Measurements from ENCODE around the gene HSPG2. TPM values are rescaled to one million over a fixed set of nuclear protein-coding genes. Genes with fewer than 3 reads are reported as not detected.

Gene HSPG2
- total and polyA plus RNA-seq, 2 experiments from 2014 or later: 72.4 to 81.2 TPM

- TF ChIP-seq EZH2phosphoT487 (IDR thresholded peaks at IDR 0.05; ENCODE audit: low read depth, severe bottlenecking, unreplicated experiment) (no peak), EZH2 (IDR thresholded peaks at IDR 0.05; ENCODE audit: borderline replicate concordance) (no peak), CTCF (IDR thresholded peaks at IDR 0.05; ENCODE audit: poor library complexity) (no peak)
- Histone ChIP-seq H3K9me2 (replicated peaks; ENCODE audit: insufficient read depth) (no peaks in the 10 kb centered on the region), H3K4me2 (no peak overlapping the region), H2AFZ (no peak overlapping the region), H4K20me1 (ENCODE audit: insufficient read depth, poor library complexity, severe bottlenecking) (no peaks in the 10 kb centered on the region), H3K4me3 (no peak overlapping the region), H3K27ac (no peak overlapping the region), H3K27me3 (no peaks in the 10 kb centered on the region), H3K9me3 (ENCODE audit: low read depth) (no peaks in the 10 kb centered on the region), H3K36me3 (replicated peaks; ENCODE audit: insufficient read depth, low read depth) (no peaks in the 10 kb centered on the region), H3K79me2 (no peaks in the 10 kb centered on the region), H3K4me1 (ENCODE audit: insufficient read depth) (no peaks in the 10 kb centered on the region)
- 97% methylated on average over 15 of the region's 15 CpGs for WGBS (ENCODE audit: low lambda C conversion rate, missing lambda C conversion rate)
- no peak for DNase-seq (ENCODE audit: low spot score)
These were observed 94.4 kb downstream of the HSPG2 start for GRCh38 chr1:21842606-21843162.

- no peaks in the 10 kb centered on the region for H3K9me2 ChIP-seq (replicated peaks; ENCODE audit: insufficient read depth)
- TF ChIP-seq EZH2phosphoT487 (IDR thresholded peaks at IDR 0.05; ENCODE audit: low read depth, severe bottlenecking, unreplicated experiment) (no peak), CTCF (IDR thresholded peaks at IDR 0.05; ENCODE audit: poor library complexity) (no peak), EZH2 (IDR thresholded peaks at IDR 0.05; ENCODE audit: borderline replicate concordance) (no peak)
- no peak overlapping the region for H3K4me2 ChIP-seq
- no peak overlapping the region for H3K4me3 ChIP-seq
- 95% methylated on average over 20 of the region's 21 CpGs for WGBS (ENCODE audit: low lambda C conversion rate, missing lambda C conversion rate)
- H3K27ac ChIP-seq: no peak overlapping the region
- H3K4me1 ChIP-seq (ENCODE audit: insufficient read depth): no peaks in the 10 kb centered on the region
- H3K36me3 ChIP-seq (replicated peaks; ENCODE audit: insufficient read depth, low read depth): no peaks in the 10 kb centered on the region
- H2AFZ ChIP-seq: no peak overlapping the region
- no peak for DNase-seq (ENCODE audit: low spot score)
- no peaks in the 10 kb centered on the region for H4K20me1 ChIP-seq (ENCODE audit: insufficient read depth, poor library complexity, severe bottlenecking)
- H3K9me3 ChIP-seq (ENCODE audit: low read depth): no peaks in the 10 kb centered on the region
- no peaks in the 10 kb centered on the region for H3K79me2 ChIP-seq
- no peaks in the 10 kb centered on the region for H3K27me3 ChIP-seq
These were observed 95.2 kb downstream of the HSPG2 start for GRCh38 chr1:21841852-21842466.

- Histone ChIP-seq H3K79me2 (no peaks in the 10 kb centered on the region), H3K4me1 (ENCODE audit: insufficient read depth) (no peaks in the 10 kb centered on the region), H3K27me3 (no peaks in the 10 kb centered on the region), H2AFZ (no peak overlapping the region), H4K20me1 (ENCODE audit: insufficient read depth, poor library complexity, severe bottlenecking) (no peaks in the 10 kb centered on the region), H3K9me3 (ENCODE audit: low read depth) (no peaks in the 10 kb centered on the region), H3K4me3 (no peak overlapping the region), H3K36me3 (replicated peaks; ENCODE audit: insufficient read depth, low read depth) (no peaks in the 10 kb centered on the region), H3K4me2 (no peak overlapping the region), H3K9me2 (replicated peaks; ENCODE audit: insufficient read depth) (no peaks in the 10 kb centered on the region), H3K27ac (no peak overlapping the region)
- no peak for DNase-seq (ENCODE audit: low spot score)
- 92% methylated on average over 13 of the region's 13 CpGs for WGBS (ENCODE audit: low lambda C conversion rate, missing lambda C conversion rate)
- TF ChIP-seq CTCF (IDR thresholded peaks at IDR 0.05; ENCODE audit: poor library complexity) (no peak), EZH2phosphoT487 (IDR thresholded peaks at IDR 0.05; ENCODE audit: low read depth, severe bottlenecking, unreplicated experiment) (no peak), EZH2 (IDR thresholded peaks at IDR 0.05; ENCODE audit: borderline replicate concordance) (no peak)
These were observed 96.1 kb downstream of the HSPG2 start for GRCh38 chr1:21840981-21841380.
